IMR-90 (cell line): ENCODE data around the gene SYCE3. TPM values are rescaled to one million over a fixed set of nuclear protein-coding genes. Genes with fewer than 3 reads are reported as not detected.

Experiments used
- ATAC-seq: fragments of 200-7000 bp; cut with Tn5 transposase; 2 replicates; pipeline ENCODE4 v1.9.1; 2020; ENCODE audit warnings: low read depth, mild to moderate bottlenecking, moderate library complexity
- BruUV-seq: library from RNA; stranded (reverse); fragments of 400-500 nt; replicated peaks from 2 replicates; lab custom pipeline; 2021; lab: Mats Ljungman, UMichigan
- CTCF ChIA-PET: fragments of 300-600 bp; formaldehyde crosslinking; extraction: SDS; loops from one replicate; lab custom pipeline; 2021; ENCODE audit warnings: antibody characterized with exemption; lab: Yijun Ruan, JAX
- POLR2A ChIA-PET: fragments of 300-600 bp; sonication (Branson Sonifier 250); formaldehyde crosslinking; loops from one replicate; lab custom pipeline; 2022; ENCODE audit warnings: antibody characterized with exemption; ENCODE audit not compliant: unreplicated experiment; lab: Charles Lee
- DNase-seq: peaks from one replicate; pipeline ENCODE4 v3.0.0; 2013
- H2AFZ ChIP-seq: replicated peaks from 2 replicates; pipeline ENCODE3; 2013; ENCODE audit warnings: low read length, mild to moderate bottlenecking; ENCODE audit not compliant: poor library complexity
- H2AK5ac ChIP-seq: 2 replicates; pipeline ENCODE4 v1.6.1; 2013; ENCODE audit warnings: low read depth, low read length, inconsistent platforms
- H2AK9ac ChIP-seq: replicated peaks from 2 replicates; pipeline ENCODE3; 2013; ENCODE audit warnings: mild to moderate bottlenecking, low read depth, low read length, moderate library complexity; ENCODE audit not compliant: poor library complexity
- H2BK120ac ChIP-seq: 2 replicates; pipeline ENCODE4 v1.6.1; 2013; ENCODE audit warnings: low read depth, low read length, inconsistent platforms
- H2BK15ac ChIP-seq: 3 replicates; pipeline ENCODE4 v1.6.1; 2013; ENCODE audit warnings: low read depth, low read length, inconsistent platforms
- H2BK20ac ChIP-seq: 2 replicates; pipeline ENCODE4 v1.6.1; 2013; ENCODE audit warnings: low read depth, mild to moderate bottlenecking, inconsistent platforms, low read length, moderate library complexity
- H2BK5ac ChIP-seq: 2 replicates; pipeline ENCODE4 v1.6.1; 2013; ENCODE audit warnings: mild to moderate bottlenecking, low read depth, low read length, inconsistent platforms; ENCODE audit not compliant: poor library complexity, severe bottlenecking
- H3K14ac ChIP-seq: replicated peaks from 2 replicates; pipeline ENCODE4 v1.6.1; 2013; ENCODE audit warnings: low read depth, low read length, inconsistent platforms
- H3K18ac ChIP-seq: 2 replicates; pipeline ENCODE4 v1.6.1; 2013; ENCODE audit warnings: low read depth, low read length, control low read depth
- H3K23ac ChIP-seq: 2 replicates; pipeline ENCODE4 v1.6.1; 2013; ENCODE audit warnings: low read depth, low read length, inconsistent platforms
- H3K27ac ChIP-seq: 2 replicates; pipeline ENCODE4 v1.5.1; 2013; ENCODE audit warnings: mild to moderate bottlenecking, control low read depth, low read length; ENCODE audit not compliant: insufficient read depth
- H3K27me3 ChIP-seq: 2 replicates; pipeline ENCODE4 v1.6.1; 2013; ENCODE audit warnings: low read length; ENCODE audit not compliant: control insufficient read depth, insufficient read depth
- H3K36me3 ChIP-seq: 2 replicates; pipeline ENCODE4 v1.6.1; 2013; ENCODE audit warnings: low read length, mixed read lengths; ENCODE audit not compliant: control insufficient read depth, insufficient read depth
- H3K4ac ChIP-seq: 2 replicates; pipeline ENCODE4 v1.6.1; 2013; ENCODE audit warnings: low read depth, low read length, inconsistent platforms
- H3K4me1 ChIP-seq: 2 replicates; pipeline ENCODE4 v1.6.1; 2013; ENCODE audit warnings: low read length, mixed read lengths; ENCODE audit not compliant: control insufficient read depth, insufficient read depth
- H3K4me2 ChIP-seq: 2 replicates; pipeline ENCODE4 v1.6.1; 2013; ENCODE audit warnings: low read depth, mild to moderate bottlenecking, control low read depth, low read length, moderate library complexity
- H3K4me3 ChIP-seq: 2 replicates; pipeline ENCODE4 v1.5.1; 2013; ENCODE audit warnings: low read depth, mild to moderate bottlenecking, control low read depth, low read length, moderate library complexity; ENCODE audit not compliant: insufficient read depth
- H3K56ac ChIP-seq: 2 replicates; pipeline ENCODE4 v1.6.1; 2013; ENCODE audit warnings: low read length, inconsistent platforms; ENCODE audit not compliant: insufficient read depth; ENCODE audit errors: extremely low read depth
- H3K79me1 ChIP-seq, 2 experiments: 2 replicates each; pipeline ENCODE4 v1.6.1; 2013; ENCODE audit warnings: low read length in 2 of 2, inconsistent platforms in 1 of 2, low read depth in 1 of 2
- H3K9ac ChIP-seq: 2 replicates; pipeline ENCODE4 v1.6.1; 2013; ENCODE audit warnings: low read depth, low read length, control low read depth
- H3K9me1 ChIP-seq: 2 replicates; pipeline ENCODE4 v1.6.1; 2013; ENCODE audit warnings: low read length, inconsistent platforms; ENCODE audit not compliant: insufficient read depth
- H3K9me3 ChIP-seq: 2 replicates; pipeline ENCODE4 v1.6.1; 2013; ENCODE audit warnings: low read length; ENCODE audit not compliant: control insufficient read depth, insufficient read depth
- H4K20me1 ChIP-seq: 2 replicates; pipeline ENCODE4 v1.6.1; 2013; ENCODE audit warnings: low read length, inconsistent platforms; ENCODE audit not compliant: insufficient read depth
- H4K5ac ChIP-seq: 2 replicates; pipeline ENCODE4 v1.6.1; 2013; ENCODE audit warnings: mild to moderate bottlenecking, low read depth, low read length, control low read depth
- H4K8ac ChIP-seq, 2 experiments: 2 replicates each; pipeline ENCODE4 v1.6.1; 2013; ENCODE audit warnings: low read depth in 2 of 2, low read length in 2 of 2, control low read depth in 1 of 2, inconsistent platforms in 1 of 2
- H4K91ac ChIP-seq: 2 replicates; pipeline ENCODE4 v1.6.1; 2013; ENCODE audit warnings: low read depth, low read length, inconsistent platforms; ENCODE audit not compliant: insufficient read depth
- BHLHE40 ChIP-seq: fragments of 150-350 bp; IDR thresholded peaks from 2 replicates; pipeline ENCODE4 v1.6.1; 2016; ENCODE audit warnings: mild to moderate bottlenecking, low read depth, low read length
- CEBPB ChIP-seq: IDR thresholded peaks from 2 replicates; pipeline ENCODE4 v1.6.1; 2012; ENCODE audit warnings: low read depth, low read length, improper control_type of control experiment
- CHD1 ChIP-seq: IDR thresholded peaks from 2 replicates; pipeline ENCODE4 v1.6.1; 2012; ENCODE audit warnings: low read depth, low read length, improper control_type of control experiment
- FOS ChIP-seq: fragments of 150-350 bp; IDR thresholded peaks from 2 replicates; pipeline ENCODE4 v1.6.1; 2016; ENCODE audit warnings: low read depth, low read length
- MAFK ChIP-seq: IDR thresholded peaks from 2 replicates; pipeline ENCODE4 v1.6.1; 2012; ENCODE audit warnings: low read depth, low read length, improper control_type of control experiment
- MAZ ChIP-seq: IDR thresholded peaks from 2 replicates; pipeline ENCODE4 v1.6.1; 2012; ENCODE audit warnings: low read depth, mild to moderate bottlenecking, low read length, improper control_type of control experiment, moderate library complexity, borderline replicate concordance
- MXI1 ChIP-seq: IDR thresholded peaks from 2 replicates; pipeline ENCODE4 v1.6.1; 2012; ENCODE audit warnings: low read depth, mild to moderate bottlenecking, low read length, moderate library complexity, borderline replicate concordance
- POLR2A ChIP-seq: IDR thresholded peaks from 2 replicates; pipeline ENCODE4 v1.6.1; 2012; ENCODE audit warnings: mild to moderate bottlenecking, low read depth, low read length
- RAD21 ChIP-seq: IDR thresholded peaks from 2 replicates; pipeline ENCODE4 v1.6.1; 2012; ENCODE audit warnings: low read length, improper control_type of control experiment
- RCOR1 ChIP-seq: IDR thresholded peaks from 2 replicates; pipeline ENCODE4 v1.6.1; 2012; ENCODE audit warnings: mild to moderate bottlenecking, low read length, improper control_type of control experiment; ENCODE audit not compliant: insufficient replicate concordance
- USF2 ChIP-seq: fragments of 150-350 bp; IDR thresholded peaks from 2 replicates; pipeline ENCODE4 v1.6.1; 2017; ENCODE audit warnings: mild to moderate bottlenecking, antibody characterized with exemption, low read length, low read depth
- WGBS, 2 experiments: methylation state at CpG; one replicate each; pipeline versions ENCODE4 v1.1.5 to v1.1.7; 2013; ENCODE audit warnings: missing lambda C conversion rate in 2 of 2; ENCODE audit not compliant: insufficient read length in 1 of 2; ENCODE audit errors: extremely low coverage in 2 of 2; 5-methylcytosine and 5-hydroxymethylcytosine counted together
- dilution Hi-C: fragments of 300-500 bp; cut with HindIII; formaldehyde crosslinking; loops from one replicate; pipeline ENCODE4 v1.14.3; 2018; ENCODE audit warnings: low sequenced_read_pairs; ENCODE audit not compliant: unreplicated experiment
- in situ Hi-C: fragments of 300-500 bp; cut with MboI; formaldehyde crosslinking; loops from 3 replicates; pipeline ENCODE4 v1.14.3; 2019; ENCODE audit warnings: low sequenced_read_pairs, inconsistent platforms, mixed read lengths
- intact Hi-C: fragments of 100-400 bp; cut with micrococcal nuclease; formaldehyde crosslinking; loops from 2 replicates; pipeline ENCODE4 v1.10.0; 2022
- polyA plus RNA-seq, 3 experiments: library from polyadenylated mRNA; depleted of rRNA; stranded (reverse); fragments of >200 nt; gene quantifications; 2 replicates each; pipeline ENCODE4 v1.2.3, GENCODE V29; 2012; ENCODE audit warnings: low replicate concordance in 1 of 3
- total RNA-seq: library from RNA; depleted of rRNA; stranded (reverse); fragments of >200 nt; gene quantifications from 2 replicates; pipeline ENCODE4 v1.2.3, GENCODE V29; 2012
- TF ChIP-seq, protein P1 (sequence below): conservative IDR thresholded peaks from 2 replicates; pipeline ENCODE4 v1.5.1; 2012; ENCODE audit warnings: mild to moderate bottlenecking, low read depth, low read length, improper control_type of control experiment

SYCE3 gene
- total and polyA plus RNA-seq, 2 of the 4 experiments (the other 2 are of a cell fraction): not detected

DNA sequence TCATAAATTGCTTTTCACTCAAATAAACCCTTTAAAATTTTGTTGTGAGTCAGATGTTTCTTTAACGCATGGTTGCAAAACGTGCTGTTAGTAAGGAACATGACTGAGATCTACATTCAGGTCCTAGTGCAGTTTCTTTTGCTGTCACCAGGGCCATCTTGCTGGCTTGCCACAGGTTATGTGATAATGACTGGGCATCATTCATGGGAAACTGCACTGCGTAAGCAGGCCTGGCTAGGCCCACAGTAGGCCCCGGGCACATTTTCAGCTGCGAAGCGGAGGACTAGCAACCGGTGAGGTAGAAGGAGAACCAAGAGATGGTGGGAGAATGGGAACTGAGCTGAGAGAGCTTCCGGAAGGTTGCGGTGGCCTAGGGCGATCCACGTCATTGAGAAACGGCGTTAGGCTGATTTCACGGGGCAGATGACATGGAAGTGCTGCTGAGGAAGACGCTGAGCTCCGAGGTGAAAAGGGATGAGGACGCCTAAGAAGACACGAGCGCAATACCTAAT is 20.2 kb downstream of the SYCE3 start:
- intact Hi-C loops: no loop called here
- Histone ChIP-seq H3K9ac (no peak overlapping the region), H2AFZ (no peak overlapping the region), H4K8ac (no peak overlapping the region), H4K20me1 (no peaks in the 10 kb centered on the region), H3K14ac (no peak overlapping the region), H4K5ac (no peak overlapping the region), H3K4me2 (no peak overlapping the region), H2BK20ac (no peak overlapping the region), H2BK5ac (no peak overlapping the region), H3K36me3 (no peaks in the 10 kb centered on the region), H3K4me1 (peaks cover 12% of the 10 kb centered on the region), H3K23ac (no peak overlapping the region), H2BK120ac (peak overlapping the region; percentile 1; the same call in 1 of the 2 replicates), H3K18ac (no peak overlapping the region), H3K79me1 (no peaks in the 10 kb centered on the region), H3K9me1 (peaks cover 7% of the 10 kb centered on the region), H4K91ac (no peak overlapping the region), H2BK15ac (no peak overlapping the region), H3K4ac (no peak overlapping the region; the same call in 1 of the 2 replicates), H3K4me3 (no peak overlapping the region), H3K27ac (no peak overlapping the region), H3K56ac (no peak overlapping the region), H2AK5ac (0 out of 2 replicates have a peak overlapping the region, but pooled peaks have one; percentile 25), H3K27me3 (peaks cover 28% of the 10 kb centered on the region), H2AK9ac (no peak overlapping the region), H3K9me3 (no peaks in the 10 kb centered on the region)
- DNase-seq: no peak
- TF ChIP-seq, protein P1, sequence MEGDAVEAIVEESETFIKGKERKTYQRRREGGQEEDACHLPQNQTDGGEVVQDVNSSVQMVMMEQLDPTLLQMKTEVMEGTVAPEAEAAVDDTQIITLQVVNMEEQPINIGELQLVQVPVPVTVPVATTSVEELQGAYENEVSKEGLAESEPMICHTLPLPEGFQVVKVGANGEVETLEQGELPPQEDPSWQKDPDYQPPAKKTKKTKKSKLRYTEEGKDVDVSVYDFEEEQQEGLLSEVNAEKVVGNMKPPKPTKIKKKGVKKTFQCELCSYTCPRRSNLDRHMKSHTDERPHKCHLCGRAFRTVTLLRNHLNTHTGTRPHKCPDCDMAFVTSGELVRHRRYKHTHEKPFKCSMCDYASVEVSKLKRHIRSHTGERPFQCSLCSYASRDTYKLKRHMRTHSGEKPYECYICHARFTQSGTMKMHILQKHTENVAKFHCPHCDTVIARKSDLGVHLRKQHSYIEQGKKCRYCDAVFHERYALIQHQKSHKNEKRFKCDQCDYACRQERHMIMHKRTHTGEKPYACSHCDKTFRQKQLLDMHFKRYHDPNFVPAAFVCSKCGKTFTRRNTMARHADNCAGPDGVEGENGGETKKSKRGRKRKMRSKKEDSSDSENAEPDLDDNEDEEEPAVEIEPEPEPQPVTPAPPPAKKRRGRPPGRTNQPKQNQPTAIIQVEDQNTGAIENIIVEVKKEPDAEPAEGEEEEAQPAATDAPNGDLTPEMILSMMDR: no peak
- TF ChIP-seq CEBPB: no peak
- no peak for TF ChIP-seq POLR2A
- no peak for TF ChIP-seq RAD21
- no peak for TF ChIP-seq USF2
- no peak for TF ChIP-seq BHLHE40
- TF ChIP-seq MAZ: no peak
- no peak for TF ChIP-seq MXI1
- no peak for TF ChIP-seq MAFK
- no peak for TF ChIP-seq FOS
- no peak for TF ChIP-seq RCOR1
- no peak for TF ChIP-seq CHD1
- CTCF ChIA-PET: interaction anchor here (0.6 kb wide), 1 partner anchor 14 kb away, joined by 3 read pairs; no protein-coding TSS in a partner anchor
- no peak for ATAC-seq
- POLR2A ChIA-PET: no interaction called here
- in situ Hi-C loops: no loop called here
- 88% methylated on average over 11 of the region's 19 CpGs; no CpG with 5 or more reads in 1 of the 2 experiments for WGBS, 2 experiments
- dilution Hi-C loops: no loop called here
- BruUV-seq: no TSS peak
